SK-N-SH (cell line): ENCODE results near the gene E2F3. TPM values are rescaled to one million over a fixed set of nuclear protein-coding genes. Genes with fewer than 3 reads are reported as not detected.

Source experiments
- CTCF ChIA-PET: fragments of 300-600, 350-600 bp; formaldehyde crosslinking; extraction: SDS; loops from one replicate; lab custom pipeline; 2021; lab: Yijun Ruan, JAX
- POLR2A ChIA-PET: fragments of 350-600 bp; sonication (Branson Sonifier 250); formaldehyde crosslinking; extraction: SDS; loops from one replicate; lab custom pipeline; 2020; ENCODE audit warnings: antibody characterized with exemption, inconsistent platforms; lab: Yijun Ruan, JAX
- DNase-seq: peaks from one replicate; pipeline ENCODE4 v3.0.0; 2012
- H2AFZ ChIP-seq: fragments of 200-600 bp; sonication (generic); 2 replicates; pipeline ENCODE4 v1.8.1; 2016; ENCODE audit warnings: antibody characterized with exemption, mild to moderate bottlenecking, low read depth
- H3F3A ChIP-seq: fragments of 200-600 bp; sonication (generic); replicated peaks from 2 replicates; pipeline ENCODE3; 2016; ENCODE audit warnings: antibody characterized with exemption, mild to moderate bottlenecking; ENCODE audit not compliant: insufficient read depth
- H3K27ac ChIP-seq, 2 experiments: fragments of 200-500 bp in 1 of 2; fragments of 200-600 bp in 1 of 2; sonication (Bioruptor generic) in 1 of 2; sonication (generic), shearing (Covaris generic) in 1 of 2; 2 replicates each; pipeline versions ENCODE4 v1.5.1 to v1.6.1; 2014 to 2016; ENCODE audit warnings: low read depth in 2 of 2, inconsistent platforms in 1 of 2, low read length in 1 of 2, mild to moderate bottlenecking in 1 of 2, mixed read lengths in 1 of 2
- H3K27me3 ChIP-seq: fragments of 200-600 bp; sonication (generic), shearing (Covaris generic); 2 replicates; pipeline ENCODE4 v1.6.1; 2016; ENCODE audit warnings: mixed run types; ENCODE audit not compliant: insufficient read depth
- H3K36me3 ChIP-seq, 2 experiments: fragments of 200-500 bp in 1 of 2; fragments of 200-600 bp in 1 of 2; sonication (Bioruptor generic) in 1 of 2; sonication (generic) in 1 of 2; replicated peaks in 1 of 2; 2 replicates each; pipeline versions ENCODE3 to v1.5.1; 2014 to 2016; ENCODE audit warnings: low read length in 1 of 2, mild to moderate bottlenecking in 1 of 2; ENCODE audit not compliant: insufficient read depth in 2 of 2, control insufficient read depth in 1 of 2
- H3K4me1 ChIP-seq, 2 experiments: fragments of 200-500 bp in 1 of 2; fragments of 200-600 bp in 1 of 2; sonication (Bioruptor generic) in 1 of 2; sonication (generic), shearing (Covaris generic) in 1 of 2; 2 replicates each; pipeline versions ENCODE4 v1.5.1 to v1.6.1; 2014 to 2016; ENCODE audit warnings: low read depth in 1 of 2, low read length in 1 of 2, mixed run types in 1 of 2; ENCODE audit not compliant: insufficient read depth in 2 of 2, control insufficient read depth in 1 of 2
- H3K4me2 ChIP-seq: fragments of 200-600 bp; sonication (generic), shearing (Covaris generic); 2 replicates; pipeline ENCODE4 v1.6.1; 2017; ENCODE audit warnings: mixed run types
- H3K4me3 ChIP-seq, 2 experiments: fragments of 200-500 bp in 1 of 2; fragments of 200-600 bp in 1 of 2; sonication (Bioruptor generic) in 1 of 2; sonication (generic), shearing (Covaris generic) in 1 of 2; 2 replicates each; pipeline versions ENCODE4 v1.5.1 to v1.8.1; 2014 to 2016; ENCODE audit warnings: low read depth in 2 of 2, inconsistent platforms in 1 of 2, low read length in 1 of 2, mild to moderate bottlenecking in 1 of 2, mixed read lengths in 1 of 2, moderate library complexity in 1 of 2
- H3K79me2 ChIP-seq: fragments of 200-600 bp; sonication (generic); 2 replicates; pipeline ENCODE4 v1.8.1; 2017; ENCODE audit warnings: mild to moderate bottlenecking; ENCODE audit not compliant: insufficient read depth
- H3K9ac ChIP-seq: fragments of 200-600 bp; sonication (generic); 2 replicates; pipeline ENCODE4 v1.6.1; 2017; ENCODE audit warnings: mixed run types
- H3K9me2 ChIP-seq: fragments of 200-600 bp; sonication (generic); 2 replicates; pipeline ENCODE4 v1.6.1; 2017; ENCODE audit warnings: mixed run types
- H3K9me3 ChIP-seq: fragments of 200-600 bp; sonication (generic); 2 replicates; pipeline ENCODE4 v1.6.1; 2017; ENCODE audit warnings: mixed run types, mild to moderate bottlenecking, moderate library complexity
- H4K20me1 ChIP-seq: fragments of 200-600 bp; sonication (generic); 2 replicates; pipeline ENCODE4 v1.6.1; 2017; ENCODE audit warnings: mild to moderate bottlenecking, mixed run types; ENCODE audit not compliant: insufficient read depth
- CHD2 ChIP-seq: fragments of 150-350 bp; IDR thresholded peaks from 2 replicates; pipeline ENCODE4 v1.6.1; 2018; ENCODE audit warnings: low read length; ENCODE audit not compliant: partially characterized antibody
- EP300 ChIP-seq, 2 experiments: IDR thresholded peaks; 2 replicates each; pipeline versions ENCODE4 v1.4.0 to v1.6.1; 2012; ENCODE audit warnings: borderline replicate concordance in 1 of 2, low read depth in 1 of 2, low read length in 1 of 2
- FOSL2 ChIP-seq: IDR thresholded peaks from 2 replicates; pipeline ENCODE4 v1.4.0; 2012; ENCODE audit warnings: low read depth, mild to moderate bottlenecking, moderate library complexity, borderline replicate concordance
- FOXJ3 ChIP-seq: sonication (generic); formaldehyde crosslinking; IDR thresholded peaks from 2 replicates; pipeline ENCODE4 v1.5.1; 2020; ENCODE audit warnings: mild to moderate bottlenecking, missing genetic modification reagents
- GABPA ChIP-seq: IDR thresholded peaks from 2 replicates; pipeline ENCODE4 v1.4.0; 2012; ENCODE audit warnings: low read depth, mild to moderate bottlenecking
- MXI1 ChIP-seq: IDR thresholded peaks from 2 replicates; pipeline ENCODE4 v1.6.1; 2012; ENCODE audit warnings: mild to moderate bottlenecking, low read depth, low read length, improper control_type of control experiment
- NFIC ChIP-seq: IDR thresholded peaks from 2 replicates; pipeline ENCODE4 v1.4.0; 2012; ENCODE audit warnings: borderline replicate concordance
- NRF1 ChIP-seq: IDR thresholded peaks from 2 replicates; pipeline ENCODE4 v1.6.1; 2012; ENCODE audit warnings: low read depth, mild to moderate bottlenecking, low read length
- POLR2AphosphoS5 ChIP-seq: IDR thresholded peaks from 2 replicates; pipeline ENCODE4 v1.6.1; 2012; ENCODE audit warnings: low read depth, low read length
- RCOR1 ChIP-seq: fragments of 150-350 bp; IDR thresholded peaks from 2 replicates; pipeline ENCODE4 v1.6.1; 2017; ENCODE audit warnings: antibody characterized with exemption, low read length
- SIN3A ChIP-seq: IDR thresholded peaks from 2 replicates; pipeline ENCODE4 v1.6.1; 2012; ENCODE audit warnings: low read depth, mild to moderate bottlenecking, low read length, moderate library complexity, borderline replicate concordance
- SMC3 ChIP-seq: IDR thresholded peaks from 2 replicates; pipeline ENCODE4 v1.6.1; 2012; ENCODE audit warnings: low read depth, low read length, improper control_type of control experiment
- TAF1 ChIP-seq: IDR thresholded peaks from 2 replicates; pipeline ENCODE4 v1.6.1; 2012; ENCODE audit warnings: low read depth, mild to moderate bottlenecking, low read length, moderate library complexity, borderline replicate concordance
- YY1 ChIP-seq: IDR thresholded peaks from 2 replicates; pipeline ENCODE4 v1.4.0; 2012; ENCODE audit warnings: low read depth, mild to moderate bottlenecking
- WGBS: methylation state at CpG from one replicate; pipeline ENCODE4 v1.1.6; 2017; ENCODE audit warnings: low lambda C conversion rate; 5-methylcytosine and 5-hydroxymethylcytosine counted together
- polyA plus RNA-seq, 3 experiments: library from polyadenylated mRNA; depleted of rRNA; stranded (reverse); fragments of >200 nt; gene quantifications; 2 replicates each; pipeline ENCODE4 v1.2.3, GENCODE V29; 2012
- TF ChIP-seq, protein P1 (sequence below): IDR thresholded peaks from 2 replicates; pipeline ENCODE4; 2012
- TF ChIP-seq, protein P2 (sequence below): fragments of 200-600 bp; sonication (generic); IDR thresholded peaks from 2 replicates; pipeline ENCODE4 v1.6.1; 2017; ENCODE audit warnings: antibody characterized with exemption, mild to moderate bottlenecking, moderate library complexity
- TF ChIP-seq, protein P3 (sequence below): fragments of 150-350 bp; IDR thresholded peaks from 2 replicates; pipeline ENCODE4 v1.6.1; 2017; ENCODE audit warnings: antibody characterized with exemption, low read length, low read depth, borderline replicate concordance
- TF ChIP-seq, protein P4 (sequence below): IDR thresholded peaks from 2 replicates; pipeline ENCODE4 v1.4.0; 2012; ENCODE audit warnings: low read depth

Gene E2F3
- polyA plus RNA-seq, 1 of the 3 experiments (the other 2 are of a cell fraction): 12.7 TPM

DNA sequence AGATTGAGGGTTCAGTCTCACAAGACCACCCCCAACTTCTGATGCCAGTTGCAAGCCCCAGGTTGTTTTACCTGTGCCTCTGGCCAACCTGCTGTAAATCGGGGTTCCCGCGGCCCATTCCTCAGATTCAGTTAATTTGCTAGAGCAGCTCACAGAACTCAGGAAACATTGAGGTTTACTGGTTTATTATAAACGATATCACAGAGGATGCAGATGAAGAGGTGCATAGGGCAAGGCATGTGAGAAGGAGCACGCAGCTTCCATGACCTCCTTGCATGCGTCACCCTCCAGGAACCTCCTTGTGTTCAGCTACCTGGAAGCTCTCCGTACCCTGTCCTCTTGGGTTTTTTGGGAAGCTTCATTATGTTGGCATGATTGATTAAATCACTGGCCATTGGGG is 66.5 kb downstream of the E2F3 start:
- H3K36me3 ChIP-seq: peaks cover 12 to 19% of the 10 kb centered on the region in 2 experiments
- H2AFZ ChIP-seq: no peak overlapping the region
- H3F3A ChIP-seq: no peaks in the 10 kb centered on the region
- no peak for DNase-seq
- no peaks in the 10 kb centered on the region for H3K27me3 ChIP-seq
- no peaks in the 10 kb centered on the region for H3K9me3 ChIP-seq
- 100% methylated on average over 6 of the region's 7 CpGs for WGBS
- no peak overlapping the region for H3K27ac ChIP-seq
- no peak overlapping the region for H3K4me2 ChIP-seq
- POLR2A ChIA-PET: no interaction called here
- CTCF ChIA-PET: no interaction called here
- peaks cover 77% of the 10 kb centered on the region for H4K20me1 ChIP-seq
- H3K9me2 ChIP-seq: no peaks in the 10 kb centered on the region
- no peak overlapping the region for H3K9ac ChIP-seq
- H3K4me3 ChIP-seq: no peak overlapping the region
- TF ChIP-seq GABPA (no peak), NRF1 (no peak), FOSL2 (no peak), EP300 (IDR thresholded peaks at IDR 0.05; ENCODE audit: borderline replicate concordance in 1 of 2, low read depth in 1 of 2, low read length in 1 of 2) (no peak), TAF1 (no peak), CHD2 (no peak), NFIC (no peak), SIN3A (no peak), POLR2AphosphoS5 (no peak), SMC3 (no peak), RCOR1 (no peak), MXI1 (no peak), FOXJ3 (CRISPR knock-in tag) (no peak), YY1 (no peak)
- TF ChIP-seq, protein P1, sequence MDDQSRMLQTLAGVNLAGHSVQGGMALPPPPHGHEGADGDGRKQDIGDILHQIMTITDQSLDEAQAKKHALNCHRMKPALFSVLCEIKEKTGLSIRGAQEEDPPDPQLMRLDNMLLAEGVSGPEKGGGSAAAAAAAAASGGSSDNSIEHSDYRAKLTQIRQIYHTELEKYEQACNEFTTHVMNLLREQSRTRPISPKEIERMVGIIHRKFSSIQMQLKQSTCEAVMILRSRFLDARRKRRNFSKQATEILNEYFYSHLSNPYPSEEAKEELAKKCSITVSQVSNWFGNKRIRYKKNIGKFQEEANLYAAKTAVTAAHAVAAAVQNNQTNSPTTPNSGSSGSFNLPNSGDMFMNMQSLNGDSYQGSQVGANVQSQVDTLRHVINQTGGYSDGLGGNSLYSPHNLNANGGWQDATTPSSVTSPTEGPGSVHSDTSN: no peak
- TF ChIP-seq, protein P2, sequence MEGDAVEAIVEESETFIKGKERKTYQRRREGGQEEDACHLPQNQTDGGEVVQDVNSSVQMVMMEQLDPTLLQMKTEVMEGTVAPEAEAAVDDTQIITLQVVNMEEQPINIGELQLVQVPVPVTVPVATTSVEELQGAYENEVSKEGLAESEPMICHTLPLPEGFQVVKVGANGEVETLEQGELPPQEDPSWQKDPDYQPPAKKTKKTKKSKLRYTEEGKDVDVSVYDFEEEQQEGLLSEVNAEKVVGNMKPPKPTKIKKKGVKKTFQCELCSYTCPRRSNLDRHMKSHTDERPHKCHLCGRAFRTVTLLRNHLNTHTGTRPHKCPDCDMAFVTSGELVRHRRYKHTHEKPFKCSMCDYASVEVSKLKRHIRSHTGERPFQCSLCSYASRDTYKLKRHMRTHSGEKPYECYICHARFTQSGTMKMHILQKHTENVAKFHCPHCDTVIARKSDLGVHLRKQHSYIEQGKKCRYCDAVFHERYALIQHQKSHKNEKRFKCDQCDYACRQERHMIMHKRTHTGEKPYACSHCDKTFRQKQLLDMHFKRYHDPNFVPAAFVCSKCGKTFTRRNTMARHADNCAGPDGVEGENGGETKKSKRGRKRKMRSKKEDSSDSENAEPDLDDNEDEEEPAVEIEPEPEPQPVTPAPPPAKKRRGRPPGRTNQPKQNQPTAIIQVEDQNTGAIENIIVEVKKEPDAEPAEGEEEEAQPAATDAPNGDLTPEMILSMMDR: no peak
- TF ChIP-seq, protein P3, sequence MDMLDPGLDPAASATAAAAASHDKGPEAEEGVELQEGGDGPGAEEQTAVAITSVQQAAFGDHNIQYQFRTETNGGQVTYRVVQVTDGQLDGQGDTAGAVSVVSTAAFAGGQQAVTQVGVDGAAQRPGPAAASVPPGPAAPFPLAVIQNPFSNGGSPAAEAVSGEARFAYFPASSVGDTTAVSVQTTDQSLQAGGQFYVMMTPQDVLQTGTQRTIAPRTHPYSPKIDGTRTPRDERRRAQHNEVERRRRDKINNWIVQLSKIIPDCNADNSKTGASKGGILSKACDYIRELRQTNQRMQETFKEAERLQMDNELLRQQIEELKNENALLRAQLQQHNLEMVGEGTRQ: no peak
- TF ChIP-seq, protein P4, sequence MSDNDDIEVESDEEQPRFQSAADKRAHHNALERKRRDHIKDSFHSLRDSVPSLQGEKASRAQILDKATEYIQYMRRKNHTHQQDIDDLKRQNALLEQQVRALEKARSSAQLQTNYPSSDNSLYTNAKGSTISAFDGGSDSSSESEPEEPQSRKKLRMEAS: no peak
- peaks cover 96% of the 10 kb centered on the region for H3K79me2 ChIP-seq
- H3K4me1 ChIP-seq: no peaks in the 10 kb centered on the region; a peak in 1 of 4 replicates
